HG03432 (cell line): ENCODE data around the gene GSPT2.
"Not testable (repeated sequence)": the region's sequence is repeated elsewhere in the genome, so short reads cannot be mapped to it uniquely, and the experiment has no call there.

ENCODE experiments used
- ATAC-seq: cut with Tn5 transposase; IDR thresholded peaks from one replicate; pipeline ENCODE4 v1.9.1; 2021; ENCODE audit warnings: mild to moderate bottlenecking, moderate library complexity; ENCODE audit not compliant: unreplicated experiment

The GSPT2 gene

DNA sequence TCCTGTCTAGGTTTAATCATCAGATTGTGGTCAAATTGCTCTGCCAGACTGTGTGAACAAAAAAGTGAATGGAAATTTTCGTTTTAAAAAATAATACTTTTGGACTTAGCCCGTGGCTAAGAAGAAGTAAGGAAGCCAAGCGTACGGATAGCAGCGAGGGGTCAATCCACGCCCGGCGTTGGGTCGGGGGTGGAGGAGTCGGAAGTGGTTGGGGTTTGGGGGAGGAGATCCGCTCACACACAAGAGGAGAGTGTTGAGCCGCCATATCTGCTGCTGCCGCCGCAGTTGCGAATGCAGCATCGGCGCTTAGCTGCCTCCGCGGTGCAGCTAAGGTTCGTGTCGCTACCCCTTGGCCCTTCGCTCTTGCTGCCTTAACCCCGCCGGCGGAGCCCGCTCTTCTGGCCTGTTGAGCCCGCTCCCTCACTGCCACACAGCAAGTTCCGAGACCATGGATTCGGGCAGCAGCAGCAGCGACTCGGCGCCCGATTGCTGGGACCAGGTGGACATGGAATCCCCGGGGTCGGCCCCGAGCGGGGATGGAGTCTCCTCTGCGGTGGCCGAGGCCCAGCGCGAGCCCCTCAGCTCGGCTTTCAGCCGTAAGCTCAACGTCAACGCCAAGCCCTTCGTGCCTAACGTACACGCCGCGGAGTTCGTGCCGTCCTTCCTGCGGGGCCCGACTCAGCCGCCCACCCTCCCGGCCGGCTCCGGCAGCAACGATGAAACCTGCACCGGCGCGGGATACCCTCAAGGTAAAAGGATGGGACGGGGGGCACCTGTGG is at the start of gene GSPT2:
TSS of gene GSPT2 (plus strand) at position 264 of the 779 bp plus-strand sequence. CDS start at position 449, 185 bp downstream.
- ATAC-seq = peak; percentile 98

DNA sequence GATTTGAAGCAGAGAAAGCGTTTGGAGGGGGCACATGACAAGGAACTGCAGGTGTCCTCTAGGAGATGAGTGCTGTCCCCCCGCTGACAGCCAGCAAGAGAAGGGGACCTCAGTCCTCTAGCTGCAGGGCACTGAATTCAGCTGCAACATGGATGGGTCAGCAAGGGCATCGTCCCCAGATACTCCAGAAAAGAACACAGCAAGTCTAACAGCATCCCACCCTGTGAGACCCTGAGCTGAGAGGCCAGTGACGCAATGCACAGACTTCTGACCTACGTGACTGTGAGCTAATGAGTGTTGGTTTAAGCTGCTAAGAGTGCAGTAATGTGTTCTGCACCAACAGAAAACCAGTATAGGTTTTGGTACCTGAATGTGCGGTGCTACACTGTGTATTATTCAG is 49.0 kb upstream of the GSPT2 start:
- no peak for ATAC-seq

DNA sequence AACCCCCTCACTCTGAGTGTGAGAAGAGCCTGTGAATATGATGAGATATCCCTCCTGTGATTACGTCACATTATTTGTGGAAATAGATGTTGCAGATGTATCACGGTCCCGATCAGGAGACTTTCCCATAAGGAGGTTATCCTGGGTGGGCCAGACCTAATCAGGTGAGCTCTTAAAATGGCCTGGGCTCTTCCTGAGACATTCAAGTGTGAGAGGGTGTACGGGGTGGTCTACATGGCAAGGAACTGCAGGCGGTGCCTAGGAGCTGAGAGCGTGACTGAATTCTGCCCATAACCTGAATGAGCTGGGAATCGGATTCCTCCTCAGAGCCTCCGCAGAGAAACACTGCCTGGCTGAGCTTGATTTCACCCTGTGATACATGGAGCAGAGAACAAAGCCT is 45.8 kb upstream of the GSPT2 start:
- ATAC-seq = no peak

DNA sequence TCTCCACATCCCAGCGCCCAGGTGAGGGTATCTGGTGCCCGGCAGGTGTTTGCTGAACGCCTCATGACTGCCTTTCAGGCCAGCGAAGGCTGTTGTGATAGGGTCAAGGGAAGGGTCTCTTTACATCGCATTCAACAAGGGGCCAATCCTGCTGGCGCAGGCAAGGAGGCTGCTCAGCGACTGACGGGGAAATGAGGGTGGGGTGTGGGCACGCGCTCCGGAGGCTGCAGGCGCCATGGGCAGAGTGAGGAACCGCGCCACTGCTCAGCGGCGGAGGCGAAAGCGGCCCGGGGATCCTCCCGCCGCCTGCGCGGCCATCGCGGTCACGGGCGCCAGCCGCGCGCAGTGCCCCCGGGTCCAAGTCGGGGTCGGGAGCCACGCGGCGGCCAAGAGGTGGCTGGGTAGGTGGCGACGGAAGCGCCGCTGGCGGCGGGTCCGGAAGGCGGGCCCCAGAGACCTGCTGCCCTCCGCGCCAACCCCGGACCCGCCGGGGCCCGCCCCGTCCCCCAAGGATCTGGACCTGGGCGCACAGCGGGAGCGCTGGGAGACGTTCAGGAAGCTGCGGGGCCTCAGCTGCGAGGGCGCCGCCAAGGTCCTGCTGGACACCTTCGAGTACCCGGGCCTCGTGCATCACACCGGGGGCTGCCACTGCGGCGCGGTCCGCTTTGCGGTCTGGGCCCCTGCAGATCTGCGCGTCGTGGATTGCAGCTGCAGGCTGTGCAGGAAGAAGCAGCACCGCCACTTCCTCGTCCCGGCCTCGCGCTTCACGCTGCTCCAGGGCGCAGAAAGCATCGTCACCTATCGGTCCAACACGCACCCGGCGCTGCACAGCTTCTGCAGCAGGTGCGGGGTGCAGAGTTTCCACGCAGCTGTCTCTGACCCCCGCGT is 32.7 kb upstream of the GSPT2 start, which contains the start of gene CENPVL1:
TSS of gene CENPVL1 (plus strand) at position 236 of the 888 bp plus-strand sequence. CDS start at position 236, 0 bp downstream.
- ATAC-seq = not testable (repeated sequence)

DNA sequence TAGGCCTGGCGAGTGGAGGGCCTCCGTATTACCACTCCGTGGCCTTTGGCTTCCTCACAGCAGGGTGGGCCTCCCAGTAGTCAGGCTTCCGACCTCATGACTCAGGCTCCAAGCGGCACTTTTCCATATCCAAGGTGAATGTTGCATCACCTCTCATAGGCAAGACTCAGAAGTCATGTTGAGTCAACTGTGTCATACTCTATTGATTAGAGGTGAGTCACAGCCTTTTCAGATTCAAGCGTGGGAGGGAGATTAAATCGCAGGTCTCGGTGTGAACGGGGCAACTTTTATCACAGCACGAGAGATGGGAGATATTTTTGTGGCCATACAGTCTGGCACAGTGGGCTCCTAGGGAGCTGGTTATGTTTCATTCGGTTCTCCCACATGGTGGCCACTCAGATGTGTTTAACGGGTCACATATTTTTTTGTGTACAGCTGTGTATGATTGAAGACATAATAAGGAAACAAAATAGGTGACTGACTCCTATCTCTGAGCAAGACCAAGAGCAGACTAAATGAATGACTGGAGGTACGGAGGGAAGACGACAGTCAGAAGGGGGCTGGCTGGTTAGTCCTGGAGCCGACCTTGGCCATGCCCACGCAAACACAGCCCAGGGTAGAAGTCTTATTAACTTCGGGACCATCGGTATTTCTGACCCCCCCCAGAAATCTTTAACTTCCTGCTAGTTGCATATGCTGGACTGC is 30.1 kb upstream of the GSPT2 start:
- not testable (repeated sequence) for ATAC-seq

DNA sequence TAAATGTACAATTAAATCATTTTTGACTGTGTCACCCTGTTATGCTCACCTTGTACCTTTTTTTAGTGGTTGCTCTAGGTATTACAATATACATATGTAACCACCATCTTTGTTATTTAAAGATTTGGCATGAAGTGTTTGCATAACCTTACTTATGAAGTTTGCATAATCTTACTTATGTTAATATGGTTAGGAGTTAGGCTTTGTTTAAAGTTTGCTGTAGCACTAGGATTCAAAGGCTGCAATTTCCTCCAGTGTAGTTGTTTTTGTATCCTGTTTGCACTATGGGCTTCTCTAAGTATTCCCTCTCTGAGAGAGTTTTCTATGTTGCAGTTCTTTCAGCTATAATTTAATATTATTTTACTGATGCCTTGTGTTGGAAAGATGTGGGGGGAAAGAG is 15.0 kb upstream of the GSPT2 start:
- no peak for ATAC-seq

DNA sequence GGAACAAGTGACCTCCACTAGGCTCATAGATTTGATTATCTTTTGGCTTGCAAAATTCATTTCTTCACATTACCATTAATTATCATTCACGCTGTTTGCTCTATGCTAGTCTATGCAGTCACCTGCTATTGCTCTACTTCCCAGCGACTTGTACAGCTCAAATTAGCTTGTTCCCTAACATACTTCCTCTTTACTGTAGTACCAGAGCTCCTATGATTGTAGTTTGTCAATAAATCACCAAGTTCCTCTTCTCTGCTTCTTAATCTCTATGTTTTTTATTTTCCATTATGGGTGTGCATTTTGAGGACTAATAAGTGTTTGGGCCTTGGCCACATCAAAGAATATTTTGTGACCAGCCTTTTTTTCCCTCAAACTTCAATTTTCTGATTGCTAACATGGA is 6.2 kb upstream of the GSPT2 start:
- ATAC-seq = no peak

DNA sequence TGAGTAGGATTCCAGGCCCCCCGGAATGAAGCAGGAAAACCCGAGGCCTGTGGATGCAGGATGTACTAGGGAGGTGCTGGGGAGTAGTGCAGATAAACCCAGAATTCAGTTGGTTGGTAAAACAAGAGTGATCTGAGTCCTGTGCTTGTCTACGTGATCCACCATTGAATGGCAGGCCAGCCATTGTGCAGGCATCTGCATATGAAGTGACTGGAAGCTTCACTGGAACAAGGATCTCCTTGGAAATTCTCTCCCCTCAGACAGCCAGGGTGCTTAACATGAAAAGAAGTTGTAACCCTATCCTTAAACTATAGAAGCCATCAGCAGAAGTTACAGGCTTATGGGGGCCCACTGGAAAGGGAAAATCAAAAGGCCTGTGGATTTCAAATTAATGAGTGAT is 656 bp upstream of the GSPT2 start:
- ATAC-seq = no peak

DNA sequence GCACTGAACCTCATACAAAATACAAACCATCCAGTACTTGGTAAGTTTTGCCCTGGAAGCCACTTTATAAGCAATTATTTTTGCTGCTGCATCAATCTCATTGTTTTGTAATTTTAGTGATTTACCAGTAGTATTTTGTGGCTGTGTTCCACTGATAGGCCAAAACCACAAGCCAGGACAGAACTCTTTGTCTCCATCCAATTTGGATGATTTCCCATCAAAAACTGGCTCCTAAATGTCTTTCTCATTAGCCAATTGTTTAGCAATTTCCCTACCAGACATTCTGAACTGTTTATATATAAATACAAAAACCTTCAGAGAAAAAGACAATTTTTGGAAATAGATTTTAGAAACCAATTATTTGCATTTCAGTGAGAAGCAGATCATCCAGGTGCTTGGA is 4.4 kb downstream of the GSPT2 start:
- no peak for ATAC-seq

DNA sequence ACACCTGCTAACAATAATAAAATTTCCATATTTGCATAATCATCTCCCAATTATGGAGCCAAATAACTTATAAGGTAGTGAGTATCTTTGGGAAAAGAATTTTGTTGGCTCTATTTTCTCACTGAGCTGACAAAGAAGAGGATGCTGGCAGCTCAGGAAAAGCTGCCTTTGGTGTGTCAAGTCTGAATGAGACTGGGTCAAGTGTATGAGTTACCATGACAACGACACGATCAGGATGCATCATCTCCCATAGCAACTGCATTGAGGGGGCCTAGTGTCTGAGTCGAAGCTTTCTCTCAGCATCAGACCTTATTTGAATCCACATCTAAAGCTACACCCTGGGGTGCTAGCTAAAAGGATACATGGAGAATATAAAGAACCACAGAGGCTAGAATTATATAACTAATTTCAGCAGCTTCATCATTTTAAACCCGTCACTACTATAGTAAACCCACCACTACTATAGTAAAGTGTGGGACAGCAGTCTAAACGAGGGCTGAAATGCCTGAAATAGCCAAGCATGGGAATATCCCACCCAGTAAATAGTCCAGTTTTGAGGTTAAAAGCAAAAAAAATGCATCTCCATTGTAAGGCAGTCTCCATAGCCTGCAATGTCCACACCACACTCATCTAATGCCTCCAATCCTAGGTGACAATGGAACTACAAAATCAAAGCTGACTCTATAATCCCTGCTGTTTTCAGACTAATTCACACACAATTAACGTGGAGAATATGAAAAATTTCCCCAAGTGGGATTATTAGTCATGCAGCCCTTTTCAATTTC is 16.0 kb downstream of the GSPT2 start:
- ATAC-seq = no peak

DNA sequence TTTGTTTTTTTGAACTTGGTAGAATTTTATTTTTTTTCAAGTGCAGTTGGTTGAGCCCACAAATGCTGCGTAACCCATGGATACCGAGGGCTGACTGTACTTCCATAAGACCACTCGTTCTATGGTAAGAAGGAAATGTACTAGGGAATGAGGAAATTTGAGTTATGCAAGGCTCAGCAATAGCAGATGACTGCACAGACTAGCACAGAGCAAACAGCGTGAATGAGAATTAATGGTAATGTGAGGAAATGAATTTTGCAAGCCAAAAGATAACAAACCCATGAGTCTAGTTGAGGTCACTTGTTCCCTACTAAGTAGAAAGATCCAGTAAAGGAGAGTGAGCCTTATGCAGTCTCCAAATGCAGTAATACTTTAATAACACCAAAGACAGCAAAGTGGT is 17.4 kb downstream of the GSPT2 start:
- no peak for ATAC-seq

DNA sequence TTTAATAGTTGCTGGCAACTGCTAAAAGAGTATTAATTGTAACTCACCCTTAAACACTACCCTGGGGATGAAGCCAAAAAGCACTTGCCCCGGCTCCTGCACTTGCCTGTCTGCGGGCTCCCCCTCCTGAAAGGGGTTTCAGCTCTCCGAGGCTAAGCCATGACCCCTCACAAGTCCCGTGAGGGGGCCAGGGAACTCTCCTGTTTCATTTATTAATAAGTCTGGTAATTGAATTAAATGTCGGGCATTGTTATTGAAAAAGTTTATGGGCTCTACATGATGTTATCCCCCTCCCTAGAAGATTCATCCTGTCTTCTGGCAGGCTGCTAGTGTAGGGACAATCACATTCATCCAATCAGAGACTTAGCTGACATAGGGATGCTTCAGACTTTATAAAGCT is 23.3 kb downstream of the GSPT2 start:
- no peak for ATAC-seq

DNA sequence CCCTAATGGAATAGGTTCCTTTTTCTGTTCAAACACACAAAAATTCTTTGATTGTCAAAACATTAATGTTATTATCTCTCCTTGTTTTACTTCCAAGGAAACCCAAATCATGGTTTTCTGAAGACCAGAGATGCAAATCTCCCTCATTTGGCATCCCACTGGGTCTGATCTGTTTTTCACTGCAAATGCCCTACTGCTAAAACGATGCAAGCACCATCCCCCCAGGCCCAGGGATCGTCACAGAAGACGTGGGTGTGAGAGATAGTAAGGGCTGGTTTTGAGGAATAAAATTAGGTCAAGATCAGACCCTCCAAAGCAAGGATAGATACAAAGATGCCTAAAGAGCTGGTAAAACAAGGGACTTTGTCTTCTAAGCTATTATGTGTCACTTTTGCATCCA is 33.6 kb downstream of the GSPT2 start:
- ATAC-seq = no peak

DNA sequence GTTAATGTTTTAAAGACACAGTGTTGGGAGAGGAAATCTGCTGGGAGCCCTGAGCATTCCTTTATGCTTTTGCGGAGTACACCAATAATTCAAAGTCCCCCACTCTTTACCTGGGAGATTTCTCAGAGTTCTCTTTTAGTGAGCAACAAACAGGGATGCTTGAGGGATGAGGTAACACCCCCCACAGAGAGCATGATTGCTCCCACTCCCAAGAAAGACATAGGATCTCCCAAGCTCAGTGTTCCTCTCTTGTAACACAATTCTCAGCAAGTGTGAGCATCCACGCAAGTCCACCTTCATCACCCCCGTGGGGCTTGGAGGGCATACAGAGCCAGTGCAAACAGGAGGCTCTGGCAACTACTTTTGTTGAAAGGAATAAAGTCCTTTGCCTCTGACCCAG is 36.1 kb downstream of the GSPT2 start:
- no peak for ATAC-seq

DNA sequence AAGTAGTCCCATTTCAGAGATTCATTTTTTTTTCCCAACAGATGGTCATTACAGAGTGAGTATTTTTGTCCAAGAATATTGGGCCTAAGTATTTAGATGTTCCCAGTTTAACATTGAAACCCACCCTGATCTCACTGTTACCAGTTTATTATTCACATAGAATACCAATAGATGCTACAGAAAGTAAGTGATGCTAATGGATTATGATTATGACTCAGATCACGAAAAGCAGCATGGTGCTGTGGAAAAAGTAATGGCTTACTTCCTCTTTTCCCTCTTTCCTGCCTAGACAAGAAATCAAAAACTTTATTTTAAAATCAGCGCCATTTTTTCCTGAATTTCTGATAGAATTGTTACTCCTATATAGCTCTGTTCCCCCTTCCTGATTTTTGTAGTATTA is 51.9 kb downstream of the GSPT2 start:
- no peak for ATAC-seq
